Endothelial cell of umbilical vein (primary cell): ENCODE data around the gene STAT4. TPM values are rescaled to one million over a fixed set of nuclear protein-coding genes. Genes with fewer than 3 reads are reported as not detected.

Experiments used
- BruUV-seq: library from RNA; stranded (reverse); fragments of 400-500 nt; replicated peaks from 2 replicates; lab custom pipeline; 2021; lab: Mats Ljungman, UMichigan
- CTCF ChIA-PET: fragments of 300-600, 350-600 bp; sonication (Branson Sonifier 250); formaldehyde crosslinking; loops from one replicate; lab custom pipeline; 2021; ENCODE audit warnings: antibody characterized with exemption, inconsistent platforms; lab: Charles Lee
- POLR2A ChIA-PET: fragments of 300-600, 350-600 bp; sonication (Branson Sonifier 250); formaldehyde crosslinking; loops from one replicate; lab custom pipeline; 2021; ENCODE audit warnings: antibody characterized with exemption, inconsistent platforms; lab: Charles Lee
- DNase-seq: peaks from one replicate; pipeline ENCODE4 v3.0.0-alpha.2; 2011; ENCODE audit warnings: low read depth, low spot score
- FAIRE-seq: peaks from 2 replicates; lab custom pipeline; 2011; peaks lifted over from hg19 to GRCh38; lab: Jason Lieb, UNC
- H2AFZ ChIP-seq: 2 replicates; pipeline ENCODE4 v1.6.0; 2012; ENCODE audit warnings: low read depth, low read length, control low read depth, inconsistent platforms
- H3K27ac ChIP-seq: 2 replicates; pipeline ENCODE4 v1.5.1; 2011; ENCODE audit warnings: low read depth, mild to moderate bottlenecking, control low read depth, low read length, moderate library complexity; ENCODE audit not compliant: insufficient read depth
- H3K27me3 ChIP-seq, 2 experiments: 2 replicates each; pipeline versions ENCODE4 v1.6.0 to v1.6.1; 2011; ENCODE audit warnings: low read length in 2 of 2, mixed read lengths in 1 of 2; ENCODE audit not compliant: control insufficient read depth in 2 of 2, insufficient read depth in 2 of 2
- H3K36me3 ChIP-seq, 2 experiments: 2 replicates in 1 of 2; 3 replicates in 1 of 2; pipeline ENCODE4 v1.5.1; 2011; ENCODE audit warnings: low read length in 2 of 2, mild to moderate bottlenecking in 1 of 2, moderate library complexity in 1 of 2; ENCODE audit not compliant: control insufficient read depth in 2 of 2, insufficient read depth in 2 of 2; ENCODE audit errors: extremely low read depth in 1 of 2
- H3K4me1 ChIP-seq: 3 replicates; pipeline ENCODE4 v1.5.1; 2011; ENCODE audit warnings: mild to moderate bottlenecking, low read length; ENCODE audit not compliant: control insufficient read depth, insufficient read depth; ENCODE audit errors: extremely low read depth
- H3K4me2 ChIP-seq: 2 replicates; pipeline ENCODE4 v1.6.1; 2011; ENCODE audit warnings: low read length, control low read depth, mixed read lengths; ENCODE audit not compliant: insufficient read depth
- H3K4me3 ChIP-seq, 3 experiments: fragments of 200-600 bp in 1 of 3; sonication (generic), shearing (Covaris generic) in 1 of 3; replicated peaks in 1 of 3; 2 replicates each; pipeline ENCODE4 v1.5.1; 2011 to 2016; ENCODE audit warnings: control low read depth in 3 of 3, low read length in 3 of 3, mild to moderate bottlenecking in 2 of 3, inconsistent platforms in 1 of 3, low read depth in 1 of 3, moderate library complexity in 1 of 3; ENCODE audit not compliant: insufficient read depth in 1 of 3
- H3K79me2 ChIP-seq: 2 replicates; pipeline ENCODE4 v1.6.0; 2012; ENCODE audit warnings: low read length, inconsistent platforms; ENCODE audit not compliant: control insufficient read depth, insufficient read depth
- H3K9ac ChIP-seq: replicated peaks from 2 replicates; pipeline ENCODE3; 2011; ENCODE audit warnings: low read length, control low read depth; ENCODE audit not compliant: insufficient read depth; ENCODE audit errors: extremely low read depth
- H3K9me1 ChIP-seq: replicated peaks from 3 replicates; pipeline ENCODE4 v1.6.0; 2011; ENCODE audit warnings: mild to moderate bottlenecking, low read length; ENCODE audit not compliant: control insufficient read depth, insufficient read depth; ENCODE audit errors: extremely low read depth
- H3K9me3 ChIP-seq: replicated peaks from 2 replicates; pipeline ENCODE4 v1.5.1; 2012; ENCODE audit warnings: low read length, inconsistent platforms; ENCODE audit not compliant: control insufficient read depth, insufficient read depth
- H4K20me1 ChIP-seq: replicated peaks from 2 replicates; pipeline ENCODE3; 2011; ENCODE audit warnings: mild to moderate bottlenecking, low read length; ENCODE audit not compliant: control insufficient read depth, insufficient read depth; ENCODE audit errors: extremely low read depth
- EZH2 ChIP-seq: IDR thresholded peaks from 2 replicates; pipeline ENCODE4 v1.6.1; 2012; ENCODE audit warnings: borderline replicate concordance, low read depth, mild to moderate bottlenecking, moderate library complexity, low read length, inconsistent platforms; ENCODE audit not compliant: severe bottlenecking
- JUN ChIP-seq: IDR thresholded peaks from 2 replicates; pipeline ENCODE4 v1.6.1; 2011; ENCODE audit warnings: borderline replicate concordance, low read depth; ENCODE audit not compliant: insufficient read length, insufficient read depth
- POLR2A ChIP-seq: IDR thresholded peaks from 2 replicates; pipeline ENCODE4 v1.6.1; 2012; ENCODE audit warnings: low read depth, mild to moderate bottlenecking, control low read depth, low read length
- POLR2AphosphoS5 ChIP-seq: IDR thresholded peaks from 2 replicates; pipeline ENCODE4 v1.6.1; 2012; ENCODE audit warnings: low read depth, mild to moderate bottlenecking, control low read depth, low read length, moderate library complexity; ENCODE audit not compliant: insufficient read depth
- dilution Hi-C: fragments of 300-500 bp; cut with MboI; formaldehyde crosslinking; loops from one replicate; pipeline ENCODE4 v1.15.0; 2019; ENCODE audit warnings: low sequenced_read_pairs; ENCODE audit not compliant: extremely low pct_ligation_motif_present
- intact Hi-C: fragments of 100-400 bp; cut with micrococcal nuclease; formaldehyde crosslinking; loops from one replicate; pipeline ENCODE4 v1.10.0; 2022
- polyA plus RNA-seq, 4 experiments: library from polyadenylated mRNA; depleted of rRNA in 3 of 4; stranded (reverse) in 3 of 4; unstranded in 1 of 4; fragments of >200 nt; gene quantifications; 2 replicates each; pipeline versions ENCODE4 v1.2.1 to v1.2.3, GENCODE V29; 2011 to 2012; ENCODE audit warnings: missing spikeins in 1 of 4
- total RNA-seq: library from RNA; stranded (reverse); gene quantifications from 2 replicates; pipeline ENCODE4 v1.2.3, GENCODE V29; 2021
- TF ChIP-seq, protein P1 (sequence below): IDR thresholded peaks from 2 replicates; pipeline ENCODE4 v1.6.1; 2011; ENCODE audit not compliant: insufficient read depth, insufficient read length
- TF ChIP-seq, protein P2 (sequence below), 2 donors: IDR thresholded peaks; 1 replicate in 1 of 2; 2 replicates in 1 of 2; pipeline ENCODE4 v1.5.1; 2011; ENCODE audit warnings: low read length in 2 of 2, mild to moderate bottlenecking in 2 of 2, moderate library complexity in 2 of 2, control low read depth in 1 of 2, inconsistent platforms in 1 of 2, low read depth in 1 of 2; ENCODE audit not compliant: insufficient read depth in 1 of 2; ENCODE audit errors: extremely low read depth in 1 of 2

Gene STAT4
- total and polyA plus RNA-seq, 2 donors (not counting 3 experiments of a cell fraction or from before 2014, with no cell fraction given), result 0.46 to 1.2 TPM

DNA sequence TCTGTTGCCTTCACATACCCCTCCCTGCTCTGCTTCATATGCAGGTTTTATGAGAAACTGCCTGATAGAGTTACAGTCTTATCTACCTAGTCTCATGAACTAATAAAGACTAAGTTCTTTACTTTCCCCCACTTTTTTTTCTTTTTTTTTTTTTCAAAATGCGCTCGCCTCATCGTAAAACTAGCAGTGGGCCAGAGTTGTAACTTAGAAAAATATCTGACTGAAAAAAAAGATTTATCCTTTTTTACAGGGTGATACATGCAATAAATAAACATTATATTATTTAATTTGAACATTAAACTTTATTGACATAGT lies 83.9 kb downstream of the STAT4 start:
- FAIRE-seq (no peak), DNase-seq (no peak)
- no TSS peak for BruUV-seq
- ChIA-PET POLR2A (no interaction called here), CTCF (interaction anchor here (6.0 kb wide), 1 partner anchor 16 kb away, joined by 49 read pairs; no protein-coding TSS in a partner anchor)
- Histone ChIP-seq H3K27me3 (peaks cover 0 to 3% of the 10 kb centered on the region in 2 experiments), H3K27ac (no peak overlapping the region), H3K9me3 (no peaks in the 10 kb centered on the region), H3K79me2 (no peaks in the 10 kb centered on the region), H3K4me3 (no peak overlapping the region), H2AFZ (no peak overlapping the region), H3K36me3 (no peaks in the 10 kb centered on the region), H3K9ac (no peak overlapping the region), H4K20me1 (no peaks in the 10 kb centered on the region), H3K9me1 (no peaks in the 10 kb centered on the region), H3K4me2 (no peak overlapping the region), H3K4me1 (no peaks in the 10 kb centered on the region)
- dilution Hi-C loops (no loop called here), intact Hi-C loops (no loop called here)
- TF ChIP-seq POLR2A, result no peak
- TF ChIP-seq, protein P1, sequence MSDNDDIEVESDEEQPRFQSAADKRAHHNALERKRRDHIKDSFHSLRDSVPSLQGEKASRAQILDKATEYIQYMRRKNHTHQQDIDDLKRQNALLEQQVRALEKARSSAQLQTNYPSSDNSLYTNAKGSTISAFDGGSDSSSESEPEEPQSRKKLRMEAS, result no peak
- TF ChIP-seq POLR2AphosphoS5, result no peak
- no peak for TF ChIP-seq JUN
- TF ChIP-seq EZH2, result no peak
- TF ChIP-seq, protein P2, sequence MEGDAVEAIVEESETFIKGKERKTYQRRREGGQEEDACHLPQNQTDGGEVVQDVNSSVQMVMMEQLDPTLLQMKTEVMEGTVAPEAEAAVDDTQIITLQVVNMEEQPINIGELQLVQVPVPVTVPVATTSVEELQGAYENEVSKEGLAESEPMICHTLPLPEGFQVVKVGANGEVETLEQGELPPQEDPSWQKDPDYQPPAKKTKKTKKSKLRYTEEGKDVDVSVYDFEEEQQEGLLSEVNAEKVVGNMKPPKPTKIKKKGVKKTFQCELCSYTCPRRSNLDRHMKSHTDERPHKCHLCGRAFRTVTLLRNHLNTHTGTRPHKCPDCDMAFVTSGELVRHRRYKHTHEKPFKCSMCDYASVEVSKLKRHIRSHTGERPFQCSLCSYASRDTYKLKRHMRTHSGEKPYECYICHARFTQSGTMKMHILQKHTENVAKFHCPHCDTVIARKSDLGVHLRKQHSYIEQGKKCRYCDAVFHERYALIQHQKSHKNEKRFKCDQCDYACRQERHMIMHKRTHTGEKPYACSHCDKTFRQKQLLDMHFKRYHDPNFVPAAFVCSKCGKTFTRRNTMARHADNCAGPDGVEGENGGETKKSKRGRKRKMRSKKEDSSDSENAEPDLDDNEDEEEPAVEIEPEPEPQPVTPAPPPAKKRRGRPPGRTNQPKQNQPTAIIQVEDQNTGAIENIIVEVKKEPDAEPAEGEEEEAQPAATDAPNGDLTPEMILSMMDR (IDR thresholded peaks at IDR 0.05; ENCODE audit: extremely low read depth in 1 of 2, insufficient read depth in 1 of 2, low read depth in 1 of 2, low read length in 2 of 2), result no peak
